KOPT-K1 (cell line): Measurements from ENCODE around the gene DLGAP1.
"Not testable (repeated sequence)": the region's sequence is repeated elsewhere in the genome, so short reads cannot be mapped to it uniquely, and the experiment has no call there.

Experiments used
- H3K27ac ChIP-seq: fragments of 200-600 bp; sonication (generic); 2 replicates; pipeline ENCODE4 v1.5.1; 2016; ENCODE audit warnings: antibody characterized with exemption, mild to moderate bottlenecking, low read depth, low read length; ENCODE audit not compliant: poor library complexity, severe bottlenecking
- H3K36me3 ChIP-seq: fragments of 200-600 bp; sonication (generic); 2 replicates; pipeline ENCODE4 v1.5.1; 2017; ENCODE audit warnings: antibody characterized with exemption, mild to moderate bottlenecking, low read length, moderate library complexity; ENCODE audit not compliant: insufficient read depth
- H3K9me3 ChIP-seq: fragments of 200-600 bp; sonication (generic); 2 replicates; pipeline ENCODE4 v1.5.1; 2017; ENCODE audit warnings: antibody characterized with exemption, low read length, mild to moderate bottlenecking; ENCODE audit not compliant: insufficient read depth, poor library complexity, severe bottlenecking

DLGAP1 gene

DNA sequence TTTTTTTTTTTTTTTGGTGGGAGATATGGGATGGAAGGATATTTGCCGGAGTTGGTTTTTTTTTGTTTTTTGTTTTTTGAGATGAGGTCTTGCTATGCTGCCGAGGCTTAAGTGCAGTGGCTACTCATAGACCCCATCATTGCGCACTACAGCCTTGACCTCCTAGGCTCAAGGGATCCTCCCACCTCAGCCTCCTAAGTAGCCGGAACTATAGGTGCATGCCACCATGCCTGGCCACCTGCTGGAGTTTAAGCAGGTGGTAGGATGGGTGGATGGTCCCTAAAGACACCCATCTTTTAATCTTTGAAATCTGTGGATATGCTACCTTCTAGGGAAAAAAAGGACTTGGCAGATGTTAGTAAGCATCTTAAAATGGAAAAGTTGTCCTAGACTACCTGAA, 835.4 kb downstream of the DLGAP1 start:
- no peak overlapping the region for H3K27ac ChIP-seq
- no peaks in the 10 kb centered on the region for H3K36me3 ChIP-seq
- no peaks in the 10 kb centered on the region for H3K9me3 ChIP-seq

DNA sequence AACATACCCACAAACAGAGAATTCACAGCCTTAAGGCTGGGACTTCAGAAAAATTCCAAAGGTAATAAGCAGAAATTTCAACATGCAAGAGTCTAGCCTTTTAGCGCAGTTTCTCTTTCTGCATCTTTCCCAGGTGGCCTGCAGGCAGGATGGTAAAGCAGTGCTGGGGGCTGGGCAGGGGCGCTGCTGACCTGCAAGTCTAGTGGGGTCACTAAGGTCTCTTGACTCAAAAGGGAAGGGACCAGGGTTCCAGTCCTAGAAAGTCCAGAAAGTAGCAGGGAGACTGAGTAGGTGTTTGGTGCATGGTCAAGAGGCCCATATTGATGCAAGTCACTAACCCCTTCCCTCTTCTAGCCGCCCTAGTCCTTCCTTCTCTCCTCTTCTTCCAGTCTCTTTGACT, 835.9 kb downstream of the DLGAP1 start:
- Histone ChIP-seq H3K27ac (no peak overlapping the region), H3K36me3 (no peaks in the 10 kb centered on the region), H3K9me3 (no peaks in the 10 kb centered on the region)

GRCh38 chr18:3616744-3617143, 838.4 kb downstream of the DLGAP1 start:
- no peaks in the 10 kb centered on the region for H3K36me3 ChIP-seq
- H3K27ac ChIP-seq, result no peak overlapping the region
- H3K9me3 ChIP-seq, result no peaks in the 10 kb centered on the region

GRCh38 chr18:3616142-3616541, 839.0 kb downstream of the DLGAP1 start:
- no peaks in the 10 kb centered on the region for H3K9me3 ChIP-seq
- H3K36me3 ChIP-seq, result no peaks in the 10 kb centered on the region
- no peak overlapping the region for H3K27ac ChIP-seq

DNA sequence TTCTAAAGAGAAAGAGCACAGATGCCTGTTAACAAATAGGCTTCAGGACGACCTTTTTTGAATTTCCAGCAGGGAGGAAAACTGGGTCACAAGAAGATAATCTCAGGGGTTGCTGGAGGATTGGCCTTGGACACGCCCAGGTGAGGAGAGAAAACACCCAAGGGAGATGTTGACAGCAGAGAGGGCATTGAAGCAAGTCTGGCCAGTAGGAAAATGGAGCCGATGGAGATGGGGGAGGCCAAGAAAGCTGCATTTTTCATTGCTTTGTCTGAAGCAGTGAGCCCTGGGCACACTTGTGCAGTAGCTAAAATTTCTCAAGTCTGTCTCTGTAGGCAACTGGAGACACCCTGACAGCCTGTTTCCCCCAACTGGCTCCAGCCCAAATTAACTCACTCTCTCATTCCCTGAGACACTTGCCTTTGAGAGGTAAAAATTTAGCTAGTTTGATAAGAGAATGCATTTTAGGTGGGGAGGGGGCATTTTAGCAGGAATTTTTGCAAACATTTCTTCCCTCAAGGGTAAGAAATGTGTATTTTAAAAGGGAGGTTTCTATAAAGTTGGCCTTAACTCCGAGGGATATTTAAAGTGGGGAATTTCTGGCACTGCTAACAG, 839.6 kb downstream of the DLGAP1 start:
- Histone ChIP-seq H3K27ac (no peak overlapping the region), H3K36me3 (no peaks in the 10 kb centered on the region), H3K9me3 (no peaks in the 10 kb centered on the region)

- Histone ChIP-seq H3K36me3 (no peaks in the 10 kb centered on the region), H3K27ac (no peak overlapping the region), H3K9me3 (no peaks in the 10 kb centered on the region)
Observed at GRCh38 chr18:3612315-3612714, 842.8 kb downstream of the DLGAP1 start.

DNA sequence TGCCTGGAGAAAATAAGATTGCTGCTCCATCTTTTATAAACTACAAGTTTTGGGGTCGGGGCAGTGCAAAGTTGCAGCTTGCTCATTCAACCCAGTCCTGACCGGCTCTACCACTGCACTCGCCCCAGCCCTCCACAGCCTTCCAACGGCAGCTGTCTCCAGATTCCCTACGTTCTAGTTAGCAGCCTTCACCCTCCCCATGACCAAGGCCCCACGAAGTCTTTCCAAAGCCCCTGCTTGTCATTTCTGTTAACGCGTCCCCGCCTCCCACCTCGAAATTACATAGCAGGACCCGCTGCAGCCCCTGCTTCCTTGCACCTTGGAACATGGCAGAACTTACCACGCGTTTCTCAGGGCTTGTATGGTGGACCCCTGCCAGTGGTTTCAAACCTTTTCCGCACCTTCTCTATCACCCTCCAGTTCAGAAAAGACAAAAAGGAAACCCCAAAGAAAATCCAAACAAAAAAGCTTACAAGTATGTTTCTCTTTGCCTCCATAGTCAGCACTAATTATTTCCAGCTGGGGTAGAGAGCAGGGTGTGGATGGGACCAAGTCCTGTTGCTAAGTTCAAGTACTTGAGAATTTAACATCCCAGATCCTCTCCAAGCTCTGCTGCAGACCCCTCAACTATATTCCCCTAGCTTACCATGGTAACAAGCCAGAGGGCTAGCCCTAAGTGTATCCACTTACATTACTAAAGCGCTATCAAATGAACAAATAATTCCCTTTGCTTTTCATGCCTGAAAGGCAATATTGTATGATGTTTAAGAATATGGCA, 843.6 kb downstream of the DLGAP1 start:
- H3K27ac ChIP-seq, result no peak overlapping the region
- H3K9me3 ChIP-seq, result no peaks in the 10 kb centered on the region
- no peaks in the 10 kb centered on the region for H3K36me3 ChIP-seq

- no peaks in the 10 kb centered on the region for H3K36me3 ChIP-seq
- no peaks in the 10 kb centered on the region for H3K9me3 ChIP-seq
- H3K27ac ChIP-seq, result no peak overlapping the region
Observed at GRCh38 chr18:3610813-3611212, 844.3 kb downstream of the DLGAP1 start.

- Histone ChIP-seq H3K27ac (no peak overlapping the region), H3K36me3 (no peaks in the 10 kb centered on the region), H3K9me3 (no peaks in the 10 kb centered on the region)
Observed at GRCh38 chr18:3610188-3610708, 844.9 kb downstream of the DLGAP1 start.

GRCh38 chr18:3608488-3608887, 846.6 kb downstream of the DLGAP1 start:
- Histone ChIP-seq H3K36me3 (no peaks in the 10 kb centered on the region), H3K9me3 (no peaks in the 10 kb centered on the region), H3K27ac (no peak overlapping the region)

DNA sequence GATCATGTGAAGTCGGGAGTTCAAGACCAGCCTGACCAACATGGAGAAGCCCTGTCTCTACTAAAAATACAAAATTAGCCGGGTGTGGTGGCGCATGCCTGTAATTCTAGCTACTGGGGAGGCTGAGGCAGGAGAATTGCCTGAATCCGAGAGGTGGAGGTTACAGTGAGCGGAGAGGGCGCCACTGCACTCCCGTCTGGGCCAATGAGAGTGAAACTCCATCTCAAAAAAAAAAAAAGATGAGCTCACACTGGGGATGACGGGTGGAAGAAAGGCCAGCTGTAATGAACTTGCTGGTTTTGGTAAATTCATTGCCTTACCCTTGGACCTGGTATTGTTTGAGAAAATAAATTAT, 847.0 kb downstream of the DLGAP1 start:
- peak overlapping the region; percentile 91 for H3K27ac ChIP-seq

DNA sequence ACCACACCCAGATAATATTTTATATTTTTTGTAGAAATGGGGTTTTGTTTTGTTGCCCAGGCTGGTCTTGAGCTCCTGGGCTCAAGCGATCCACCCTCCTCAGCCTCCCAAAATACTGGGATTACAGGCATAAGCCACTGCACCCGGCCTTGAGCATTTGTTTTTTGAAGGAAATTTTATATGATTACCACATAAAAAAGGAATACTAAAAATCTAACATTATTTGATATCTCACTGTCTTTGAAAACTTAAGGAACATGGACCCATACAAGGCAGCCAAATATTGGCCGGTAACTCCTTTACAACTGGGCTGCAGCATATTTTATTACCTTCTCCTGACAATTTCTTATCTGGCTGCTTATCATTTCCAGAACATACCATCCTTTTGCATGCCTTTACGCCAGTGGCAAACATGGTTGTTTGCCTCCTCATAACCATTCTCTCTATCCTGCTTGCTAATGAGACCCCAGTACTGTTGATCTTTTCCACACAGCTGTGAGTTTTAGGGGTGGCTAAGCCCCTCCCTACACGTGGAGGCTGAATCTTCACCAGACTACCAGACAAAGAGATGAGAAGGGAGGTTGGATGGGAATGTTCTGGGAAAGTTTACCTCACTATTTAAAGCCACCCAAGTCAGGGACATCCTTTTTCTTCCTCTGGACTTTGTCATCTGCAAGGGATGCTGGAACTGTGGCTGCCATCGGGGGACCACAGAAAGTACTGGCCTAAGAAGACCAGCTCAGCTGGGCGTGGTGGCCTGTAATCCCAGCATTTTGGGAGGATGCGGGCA, 847.6 kb downstream of the DLGAP1 start:
- Histone ChIP-seq H3K36me3 (no peaks in the 10 kb centered on the region), H3K9me3 (no peaks in the 10 kb centered on the region), H3K27ac (peak overlapping the region; percentile 91)

More for the DNA sequence above, 847.0 kb downstream of the DLGAP1 start:
- not testable (repeated sequence) for H3K36me3 ChIP-seq, H3K9me3 ChIP-seq

DNA sequence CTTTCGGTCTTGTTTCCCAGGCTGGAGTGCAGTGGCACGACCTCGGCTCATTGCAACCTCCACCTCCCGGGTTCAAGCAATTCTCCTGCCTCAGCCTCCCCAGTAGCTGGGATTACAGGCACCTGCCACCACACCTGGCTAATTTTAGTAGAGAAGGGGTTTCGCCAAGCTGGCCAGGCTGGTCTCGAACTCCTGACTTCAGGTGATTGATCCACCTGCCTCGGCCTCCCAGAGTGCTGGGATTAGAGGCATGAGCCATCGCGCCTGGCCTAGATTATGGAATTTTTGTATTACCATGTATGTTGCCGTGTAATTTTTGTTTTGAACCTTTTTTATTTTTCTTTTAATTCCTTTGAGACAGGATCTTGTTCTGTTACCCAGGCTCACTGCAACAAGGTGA, 848.2 kb downstream of the DLGAP1 start:
- H3K36me3 ChIP-seq, H3K9me3 ChIP-seq: not testable (repeated sequence)
- peak overlapping the region; percentile 91 for H3K27ac ChIP-seq

DNA sequence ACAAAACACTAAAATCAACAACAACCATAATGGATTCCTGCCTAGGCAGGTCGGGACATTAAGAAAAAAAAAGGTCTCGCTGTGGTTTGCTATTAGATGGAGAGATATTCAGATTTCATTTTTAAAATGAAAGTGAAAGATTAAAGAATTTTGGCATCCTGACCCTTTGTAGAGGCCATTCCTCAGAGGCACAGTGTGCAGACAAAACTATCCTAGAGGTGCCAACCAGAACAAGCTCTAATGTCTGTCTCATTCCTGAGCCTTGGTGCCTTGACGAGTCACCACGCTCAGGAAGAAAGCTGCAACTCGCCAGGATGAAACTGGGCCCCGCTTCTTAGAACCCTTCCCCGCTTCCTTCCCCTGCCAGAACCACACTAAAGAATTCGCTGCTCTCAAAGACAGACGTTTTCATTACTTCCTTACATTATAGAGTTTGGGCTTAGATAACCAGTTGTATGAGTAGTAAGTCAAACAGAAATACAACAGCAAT, 849.1 kb downstream of the DLGAP1 start:
- Histone ChIP-seq H3K36me3 (no peaks in the 10 kb centered on the region), H3K9me3 (no peaks in the 10 kb centered on the region), H3K27ac (peak overlapping the region; percentile 91)

DNA sequence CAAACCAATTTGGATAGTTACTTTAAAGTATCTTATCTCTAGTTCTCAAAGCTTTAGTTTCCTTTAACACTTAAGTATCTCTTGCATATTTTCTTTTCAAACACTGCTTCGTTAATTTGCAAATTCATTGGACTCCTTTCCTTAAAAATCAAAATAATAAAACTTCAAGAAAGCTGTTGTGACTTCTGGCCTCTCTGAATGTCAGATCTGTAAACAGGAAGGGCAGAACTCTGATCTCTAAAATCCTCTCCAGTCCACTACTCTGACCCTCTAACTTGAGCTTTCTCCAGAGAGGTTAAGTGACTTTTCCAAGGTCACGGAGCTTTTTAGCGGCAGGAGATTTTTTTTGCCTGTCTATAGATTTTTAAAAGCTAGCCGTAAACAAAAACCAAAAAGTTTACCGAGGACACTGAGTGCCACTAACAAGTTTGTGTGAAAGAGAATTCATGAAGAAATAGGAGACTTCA, 849.6 kb downstream of the DLGAP1 start:
- H3K27ac ChIP-seq, result peak overlapping the region; percentile 91
- H3K36me3 ChIP-seq, result no peaks in the 10 kb centered on the region
- no peaks in the 10 kb centered on the region for H3K9me3 ChIP-seq
